Neural cell (in vitro differentiated cells): ENCODE results near the gene TMEM123. TPM values are rescaled to one million over a fixed set of nuclear protein-coding genes. Genes with fewer than 3 reads are reported as not detected.

Source experiments
- H2AFZ ChIP-seq: fragments of 200-600, 300-800 bp; sonication (generic), shearing (Covaris generic); 2 replicates; pipeline ENCODE4 v1.6.0; 2014; ENCODE audit warnings: low read depth, mild to moderate bottlenecking, antibody characterized with exemption, low read length, moderate library complexity
- H3F3A ChIP-seq: fragments of 200-600 bp; shearing (Covaris generic); 2 replicates; pipeline ENCODE4 v1.6.1; 2016; ENCODE audit warnings: mild to moderate bottlenecking, moderate library complexity, mixed read lengths, antibody characterized with exemption, low read length; ENCODE audit not compliant: insufficient read depth, poor library complexity, severe bottlenecking
- H3K27ac ChIP-seq: fragments of 200-600, 300-800 bp; sonication (generic), shearing (Covaris generic); 2 replicates; pipeline ENCODE4 v1.5.1; 2014; ENCODE audit warnings: mild to moderate bottlenecking, low read length, moderate library complexity
- H3K27me3 ChIP-seq: fragments of 300-800, 200-600 bp; sonication (generic), shearing (Covaris generic); 2 replicates; pipeline ENCODE4 v1.6.0; 2014; ENCODE audit warnings: mild to moderate bottlenecking, low read depth, low read length, moderate library complexity; ENCODE audit not compliant: insufficient read depth
- H3K36me3 ChIP-seq: fragments of 300-800, 200-600 bp; sonication (generic), shearing (Covaris generic); 2 replicates; pipeline ENCODE4 v1.5.1; 2014; ENCODE audit warnings: mild to moderate bottlenecking, antibody characterized with exemption, low read length, moderate library complexity; ENCODE audit not compliant: insufficient read depth
- H3K4me2 ChIP-seq: fragments of 300-800, 200-600 bp; sonication (generic), shearing (Covaris generic); 2 replicates; pipeline ENCODE4 v1.6.0; 2014; ENCODE audit warnings: mild to moderate bottlenecking, low read length
- H3K4me3 ChIP-seq: fragments of 300-800, 200-600 bp; sonication (generic), shearing (Covaris generic); 2 replicates; pipeline ENCODE4 v1.5.1; 2014; ENCODE audit warnings: mild to moderate bottlenecking, low read length, moderate library complexity
- H3K79me2 ChIP-seq: fragments of 200-600 bp; shearing (Covaris generic); replicated peaks from 2 replicates; pipeline ENCODE4 v1.6.0; 2014; ENCODE audit warnings: mild to moderate bottlenecking, low read length, moderate library complexity; ENCODE audit not compliant: insufficient read depth
- H3K9ac ChIP-seq: fragments of 300-800, 200-600 bp; sonication (generic), shearing (Covaris generic); 2 replicates; pipeline ENCODE4 v1.6.1; 2016; ENCODE audit warnings: mild to moderate bottlenecking, low read length, mixed read lengths
- H3K9me2 ChIP-seq: fragments of 200-600 bp; shearing (Covaris generic); 2 replicates; pipeline ENCODE4 v1.6.1; 2016; ENCODE audit warnings: mild to moderate bottlenecking, low read length, mixed read lengths; ENCODE audit not compliant: insufficient read depth
- H3K9me3 ChIP-seq: fragments of 200-600, 300-800 bp; sonication (generic), shearing (Covaris generic); 2 replicates; pipeline ENCODE4 v1.6.1; 2016; ENCODE audit warnings: mild to moderate bottlenecking, mixed run types, low read length, moderate library complexity, mixed read lengths
- H4K20me1 ChIP-seq: fragments of 200-600 bp; shearing (Covaris generic); 2 replicates; pipeline ENCODE4 v1.6.1; 2016; ENCODE audit warnings: mild to moderate bottlenecking, mixed run types; ENCODE audit not compliant: insufficient read depth
- CTCF ChIP-seq: fragments of 450-650 bp; IDR thresholded peaks from 2 replicates; pipeline ENCODE4 v1.5.1; 2014; ENCODE audit warnings: antibody characterized with exemption, mild to moderate bottlenecking, moderate library complexity; ENCODE audit not compliant: poor library complexity, severe bottlenecking
- EP300 ChIP-seq: fragments of 450-650 bp; conservative IDR thresholded peaks from 2 replicates; pipeline ENCODE4 v1.6.1; 2014; ENCODE audit warnings: antibody characterized with exemption, mild to moderate bottlenecking, moderate library complexity; ENCODE audit not compliant: poor library complexity, severe bottlenecking
- EZH2 ChIP-seq: fragments of 200-600, 300-800 bp; shearing (Covaris generic), sonication (generic); IDR thresholded peaks from 2 replicates; pipeline ENCODE4 v1.6.1; 2014; ENCODE audit warnings: antibody characterized with exemption, low read length, borderline replicate concordance, mild to moderate bottlenecking; ENCODE audit not compliant: insufficient read depth, poor library complexity, severe bottlenecking
- MXI1 ChIP-seq: fragments of 450-650 bp; conservative IDR thresholded peaks from 2 replicates; pipeline ENCODE4 v1.6.1; 2014; ENCODE audit warnings: antibody characterized with exemption, mild to moderate bottlenecking; ENCODE audit not compliant: poor library complexity, severe bottlenecking
- POLR2AphosphoS5 ChIP-seq: IDR thresholded peaks from 2 replicates; pipeline ENCODE4 v1.6.1; 2012
- RAD21 ChIP-seq: fragments of 450-650 bp; conservative IDR thresholded peaks from 2 replicates; pipeline ENCODE4 v1.6.1; 2014; ENCODE audit warnings: antibody characterized with exemption, mild to moderate bottlenecking, moderate library complexity
- REST ChIP-seq: IDR thresholded peaks from 2 replicates; pipeline ENCODE4 v1.6.1; 2012; ENCODE audit warnings: borderline replicate concordance
- SMC3 ChIP-seq: fragments of 450-650 bp; conservative IDR thresholded peaks from 2 replicates; pipeline ENCODE4 v1.6.1; 2014; ENCODE audit warnings: antibody characterized with exemption, mild to moderate bottlenecking, moderate library complexity; ENCODE audit not compliant: poor library complexity
- TAF1 ChIP-seq: IDR thresholded peaks from 2 replicates; pipeline ENCODE4 v1.6.1; 2012; ENCODE audit warnings: low read depth
- polyA plus RNA-seq: library from polyadenylated mRNA; depleted of rRNA; stranded (reverse); fragments of >200 nt; gene quantifications from 2 replicates; pipeline ENCODE4 v1.2.3, GENCODE V29; 2014

Gene TMEM123
- polyA plus RNA-seq, 1 donor from 2014 or later = 7.7 TPM

GRCh38 chr11:102482433-102482832, 29.9 kb upstream of the TMEM123 start:
- Histone ChIP-seq H3F3A (no peaks in the 10 kb centered on the region), H4K20me1 (no peaks in the 10 kb centered on the region), H3K9me2 (no peaks in the 10 kb centered on the region), H3K9ac (no peak overlapping the region), H2AFZ (no peak overlapping the region), H3K27ac (no peak overlapping the region), H3K79me2 (no peaks in the 10 kb centered on the region), H3K27me3 (no peaks in the 10 kb centered on the region), H3K4me2 (no peak overlapping the region), H3K9me3 (no peaks in the 10 kb centered on the region), H3K36me3 (no peaks in the 10 kb centered on the region), H3K4me3 (no peak overlapping the region)
- TF ChIP-seq SMC3 (no peak), POLR2AphosphoS5 (no peak), MXI1 (no peak), EP300 (no peak)

GRCh38 chr11:102479733-102480132, 27.2 kb upstream of the TMEM123 start:
- Histone ChIP-seq H3K27ac (no peak overlapping the region), H3K79me2 (no peaks in the 10 kb centered on the region)

More at GRCh38 chr11:102479733-102480132, 27.2 kb upstream of the TMEM123 start:
- no peaks in the 10 kb centered on the region for H3F3A ChIP-seq
- H3K27me3 ChIP-seq = no peaks in the 10 kb centered on the region
- H3K4me3 ChIP-seq = no peak overlapping the region
- H3K4me2 ChIP-seq = no peak overlapping the region
- H2AFZ ChIP-seq = no peak overlapping the region
- no peak overlapping the region for H3K9ac ChIP-seq
- H3K9me2 ChIP-seq = no peaks in the 10 kb centered on the region
- H4K20me1 ChIP-seq = no peaks in the 10 kb centered on the region
- no peaks in the 10 kb centered on the region for H3K9me3 ChIP-seq
- H3K36me3 ChIP-seq = no peaks in the 10 kb centered on the region
- TF ChIP-seq SMC3 = no peak
- no peak for TF ChIP-seq POLR2AphosphoS5
- TF ChIP-seq MXI1 = no peak
- no peak for TF ChIP-seq TAF1
- no peak for TF ChIP-seq REST
- no peak for TF ChIP-seq CTCF
- no peak for TF ChIP-seq EZH2
- no peak for TF ChIP-seq RAD21
- no peak for TF ChIP-seq EP300
